ENCODE results near the gene MVD. TPM values are rescaled to one million over a fixed set of nuclear protein-coding genes. Genes with fewer than 3 reads are reported as not detected.

The MVD gene
- total and polyA plus RNA-seq, 2 of the 4 experiments (the other 2 are of a cell fraction) = 18.3 to 28.4 TPM

DNA sequence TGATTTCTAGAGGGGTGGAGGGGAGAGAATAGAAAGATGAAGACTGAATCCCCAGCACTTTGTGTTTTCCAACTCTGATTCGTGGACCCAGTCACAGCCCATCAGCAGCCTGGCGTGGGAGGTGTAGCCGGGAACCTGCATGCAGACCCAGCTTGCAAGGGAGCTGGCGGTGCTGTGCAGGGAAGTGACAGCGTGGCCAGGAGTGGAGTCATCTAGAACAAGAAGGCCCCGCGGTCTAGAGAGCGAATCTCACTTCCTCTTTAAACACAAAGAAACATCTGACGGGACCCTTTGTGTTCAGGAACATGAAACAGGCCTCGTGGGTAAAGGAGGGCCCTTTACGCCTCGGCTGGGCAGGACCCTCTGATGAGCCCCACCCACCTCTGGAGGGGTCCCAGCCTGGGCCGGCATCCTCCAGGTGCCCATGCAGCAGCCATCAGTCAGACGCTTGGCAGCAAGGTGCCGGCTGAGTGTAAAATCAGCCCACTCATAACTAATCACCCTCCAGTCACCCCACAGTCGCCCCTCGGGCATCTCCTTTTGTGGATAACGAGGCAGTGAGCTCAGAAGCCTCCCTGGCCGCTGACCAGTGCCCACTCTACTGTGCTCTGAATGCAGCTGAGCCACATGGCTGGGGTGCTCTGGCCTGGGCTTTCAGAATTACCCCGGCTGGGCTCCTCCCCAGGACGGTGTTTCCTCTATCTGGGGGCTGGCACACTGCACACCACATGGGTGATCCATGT lies 19.0 kb upstream of the MVD start:
- no peaks in the 10 kb centered on the region for H3K9me1 ChIP-seq (ENCODE audit: insufficient read depth, low read length)
- DNase-seq = peak; percentile 15

More for the DNA sequence above, 19.0 kb upstream of the MVD start:
- WGBS, 2 experiments (ENCODE audit: extremely low coverage in 2 of 2, insufficient read length in 1 of 2) = 55% methylated on average over 7 of the region's 21 CpGs; no CpG with 5 or more reads in 1 of the 2 experiments
- Histone ChIP-seq H3K79me1 (ENCODE audit: low read depth in 1 of 2, low read length in 2 of 2) (no peaks in the 10 kb centered on the region), H3K4me1 (ENCODE audit: control insufficient read depth, insufficient read depth, low read length) (peaks cover 7% of the 10 kb centered on the region; the same call in 1 of the 2 replicates), H3K4me2 (ENCODE audit: low read depth, low read length) (no peak overlapping the region), H3K27ac (ENCODE audit: insufficient read depth, low read length) (no peak overlapping the region), H3K9me3 (ENCODE audit: control insufficient read depth, insufficient read depth, low read length) (no peaks in the 10 kb centered on the region), H2BK15ac (ENCODE audit: low read depth, low read length) (no peak overlapping the region), H2BK120ac (ENCODE audit: low read depth, low read length) (no peak overlapping the region), H2AK9ac (replicated peaks; ENCODE audit: low read depth, low read length, poor library complexity) (peak overlapping the region; percentile 50), H3K36me3 (ENCODE audit: control insufficient read depth, insufficient read depth, low read length) (no peaks in the 10 kb centered on the region), H3K27me3 (ENCODE audit: control insufficient read depth, insufficient read depth, low read length) (peaks cover 7% of the 10 kb centered on the region; the same call in 1 of the 2 replicates), H3K4me3 (ENCODE audit: insufficient read depth, low read depth, low read length) (no peak overlapping the region), H2AK5ac (ENCODE audit: low read depth, low read length) (no peak overlapping the region), H4K8ac (ENCODE audit: low read depth in 2 of 2, low read length in 2 of 2) (no peak overlapping the region), H4K20me1 (ENCODE audit: insufficient read depth, low read length) (peaks cover 13% of the 10 kb centered on the region; the same call in 1 of the 2 replicates), H3K18ac (ENCODE audit: low read depth, low read length) (no peak overlapping the region), H4K5ac (ENCODE audit: low read depth, low read length) (no peak overlapping the region), H2BK20ac (ENCODE audit: low read depth, low read length) (no peak overlapping the region), H3K14ac (replicated peaks; ENCODE audit: low read depth, low read length) (no peak overlapping the region), H3K9ac (ENCODE audit: low read depth, low read length) (no peak overlapping the region), H3K23ac (ENCODE audit: low read depth, low read length) (no peak overlapping the region), H4K91ac (ENCODE audit: insufficient read depth, low read depth, low read length) (no peak overlapping the region), H3K4ac (ENCODE audit: low read depth, low read length) (no peak overlapping the region), H2BK5ac (ENCODE audit: low read depth, low read length, poor library complexity, severe bottlenecking) (no peak overlapping the region), H3K56ac (ENCODE audit: extremely low read depth, insufficient read depth, low read length) (no peak overlapping the region), H2AFZ (replicated peaks; ENCODE audit: low read length, poor library complexity) (peak overlapping the region; percentile 71)
- no peak for ATAC-seq (ENCODE audit: low read depth)
- TF ChIP-seq, protein P1, sequence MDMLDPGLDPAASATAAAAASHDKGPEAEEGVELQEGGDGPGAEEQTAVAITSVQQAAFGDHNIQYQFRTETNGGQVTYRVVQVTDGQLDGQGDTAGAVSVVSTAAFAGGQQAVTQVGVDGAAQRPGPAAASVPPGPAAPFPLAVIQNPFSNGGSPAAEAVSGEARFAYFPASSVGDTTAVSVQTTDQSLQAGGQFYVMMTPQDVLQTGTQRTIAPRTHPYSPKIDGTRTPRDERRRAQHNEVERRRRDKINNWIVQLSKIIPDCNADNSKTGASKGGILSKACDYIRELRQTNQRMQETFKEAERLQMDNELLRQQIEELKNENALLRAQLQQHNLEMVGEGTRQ (IDR thresholded peaks at IDR 0.05; ENCODE audit: low read depth, low read length) = no peak
- no peak for TF ChIP-seq MXI1 (IDR thresholded peaks at IDR 0.05; ENCODE audit: borderline replicate concordance, low read depth, low read length)
- no peak for TF ChIP-seq CEBPB (IDR thresholded peaks at IDR 0.05; ENCODE audit: low read depth, low read length)
- no peak for TF ChIP-seq RFX5 (IDR thresholded peaks at IDR 0.05; ENCODE audit: low read depth, low read length)
- TF ChIP-seq, protein P2, sequence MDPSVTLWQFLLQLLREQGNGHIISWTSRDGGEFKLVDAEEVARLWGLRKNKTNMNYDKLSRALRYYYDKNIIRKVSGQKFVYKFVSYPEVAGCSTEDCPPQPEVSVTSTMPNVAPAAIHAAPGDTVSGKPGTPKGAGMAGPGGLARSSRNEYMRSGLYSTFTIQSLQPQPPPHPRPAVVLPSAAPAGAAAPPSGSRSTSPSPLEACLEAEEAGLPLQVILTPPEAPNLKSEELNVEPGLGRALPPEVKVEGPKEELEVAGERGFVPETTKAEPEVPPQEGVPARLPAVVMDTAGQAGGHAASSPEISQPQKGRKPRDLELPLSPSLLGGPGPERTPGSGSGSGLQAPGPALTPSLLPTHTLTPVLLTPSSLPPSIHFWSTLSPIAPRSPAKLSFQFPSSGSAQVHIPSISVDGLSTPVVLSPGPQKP (IDR thresholded peaks at IDR 0.05; ENCODE audit: borderline replicate concordance, low read depth, low read length) = no peak
- no peak for TF ChIP-seq FOS (IDR thresholded peaks at IDR 0.05; ENCODE audit: low read depth, low read length)
- no peak for TF ChIP-seq CHD1 (IDR thresholded peaks at IDR 0.05; ENCODE audit: low read depth, low read length)
- TF ChIP-seq MAZ (IDR thresholded peaks at IDR 0.05; ENCODE audit: borderline replicate concordance, low read depth, low read length) = no peak
- TF ChIP-seq MAFK (IDR thresholded peaks at IDR 0.05; ENCODE audit: low read depth, low read length) = no peak
- no peak for TF ChIP-seq RCOR1 (IDR thresholded peaks at IDR 0.05; ENCODE audit: insufficient replicate concordance, low read length)
- TF ChIP-seq BHLHE40 (IDR thresholded peaks at IDR 0.05; ENCODE audit: low read depth, low read length) = no peak
- TF ChIP-seq POLR2A (IDR thresholded peaks at IDR 0.05; ENCODE audit: low read depth, low read length) = no peak
- no peak for TF ChIP-seq SMC3 (IDR thresholded peaks at IDR 0.05; ENCODE audit: low read depth, low read length)
- TF ChIP-seq, protein P3, sequence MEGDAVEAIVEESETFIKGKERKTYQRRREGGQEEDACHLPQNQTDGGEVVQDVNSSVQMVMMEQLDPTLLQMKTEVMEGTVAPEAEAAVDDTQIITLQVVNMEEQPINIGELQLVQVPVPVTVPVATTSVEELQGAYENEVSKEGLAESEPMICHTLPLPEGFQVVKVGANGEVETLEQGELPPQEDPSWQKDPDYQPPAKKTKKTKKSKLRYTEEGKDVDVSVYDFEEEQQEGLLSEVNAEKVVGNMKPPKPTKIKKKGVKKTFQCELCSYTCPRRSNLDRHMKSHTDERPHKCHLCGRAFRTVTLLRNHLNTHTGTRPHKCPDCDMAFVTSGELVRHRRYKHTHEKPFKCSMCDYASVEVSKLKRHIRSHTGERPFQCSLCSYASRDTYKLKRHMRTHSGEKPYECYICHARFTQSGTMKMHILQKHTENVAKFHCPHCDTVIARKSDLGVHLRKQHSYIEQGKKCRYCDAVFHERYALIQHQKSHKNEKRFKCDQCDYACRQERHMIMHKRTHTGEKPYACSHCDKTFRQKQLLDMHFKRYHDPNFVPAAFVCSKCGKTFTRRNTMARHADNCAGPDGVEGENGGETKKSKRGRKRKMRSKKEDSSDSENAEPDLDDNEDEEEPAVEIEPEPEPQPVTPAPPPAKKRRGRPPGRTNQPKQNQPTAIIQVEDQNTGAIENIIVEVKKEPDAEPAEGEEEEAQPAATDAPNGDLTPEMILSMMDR (conservative IDR thresholded peaks at IDR 0.05; ENCODE audit: low read depth, low read length) = no peak
- no peak for TF ChIP-seq RAD21 (IDR thresholded peaks at IDR 0.05; ENCODE audit: low read length)
- TF ChIP-seq NFE2L2 (IDR thresholded peaks at IDR 0.05; ENCODE audit: low read depth, low read length) = no peak
- no TSS peak for BruUV-seq (replicated peaks)
- in situ Hi-C loops (cut with MboI; ENCODE audit: low sequenced_read_pairs) (no loop called here), dilution Hi-C loops (cut with HindIII; ENCODE audit: low sequenced_read_pairs, unreplicated experiment) (no loop called here), intact Hi-C loops (cut with micrococcal nuclease) (no loop called here)
- ChIA-PET POLR2A (ENCODE audit: unreplicated experiment) (no interaction called here), CTCF (no interaction called here)
